K562 (cell line): ENCODE results near the gene CLIP2. TPM values are rescaled to one million over a fixed set of nuclear protein-coding genes. Genes with fewer than 3 reads are reported as not detected.

Experiments
- BCL6 ChIP-seq: fragments of 250-450 bp; sonication (Bioruptor Pico); IDR thresholded peaks from 2 replicates; pipeline ENCODE4 v1.4.0; 2020
- CBX8 ChIP-seq: fragments of 200-600 bp; sonication (generic); IDR thresholded peaks from 2 replicates; pipeline ENCODE4 v1.6.1; 2012; ENCODE audit warnings: borderline replicate concordance, mixed run types, low read depth, mild to moderate bottlenecking, moderate library complexity, mixed read lengths, low read length, control low read depth, inconsistent platforms; ENCODE audit not compliant: poor library complexity, severe bottlenecking; ENCODE audit errors: extremely low read depth
- CREB3L1 ChIP-seq: fragments of 450-650 bp; IDR thresholded peaks from 2 replicates; pipeline ENCODE4 v1.6.1; 2014; ENCODE audit warnings: low read depth, mild to moderate bottlenecking, moderate library complexity, borderline replicate concordance
- DIDO1 ChIP-seq: fragments of 450-650 bp; IDR thresholded peaks from 2 replicates; pipeline ENCODE4 v1.6.1; 2016; ENCODE audit warnings: low read depth, missing biosample characterization, missing genetic modification characterization
- HMG20A ChIP-seq: fragments of 450-650 bp; formaldehyde crosslinking; conservative IDR thresholded peaks from 2 replicates; pipeline ENCODE4 v1.4.0; 2020; ENCODE audit warnings: mild to moderate bottlenecking, mixed read lengths
- MAFG ChIP-seq: fragments of 450-650 bp; conservative IDR thresholded peaks from 2 replicates; pipeline ENCODE4 v1.6.1; 2016; ENCODE audit warnings: missing genetic modification characterization, missing compliant biosample characterization
- MXD1 ChIP-seq: fragments of 250-450 bp; sonication (Bioruptor Pico); IDR thresholded peaks from 2 replicates; pipeline ENCODE4 v1.8.0; 2021; ENCODE audit warnings: borderline replicate concordance, mild to moderate bottlenecking, moderate library complexity; ENCODE audit not compliant: poor library complexity, severe bottlenecking
- MYNN ChIP-seq, 2 experiments: sonication (generic); formaldehyde crosslinking in 1 of 2; IDR thresholded peaks; 2 replicates each; pipeline versions ENCODE4 v1.5.0 to v1.6.1; 2016 to 2020; ENCODE audit warnings: antibody characterized with exemption in 1 of 2, missing genetic modification reagents in 1 of 2
- SAFB ChIP-seq: fragments of 200-400 bp; formaldehyde crosslinking; IDR thresholded peaks from 2 replicates; pipeline ENCODE4 v1.6.1; 2017; ENCODE audit warnings: low read depth, low read length, borderline replicate concordance
- SMAD1 ChIP-seq: fragments of 150-350 bp; IDR thresholded peaks from 2 replicates; pipeline ENCODE4 v1.6.1; 2014; ENCODE audit warnings: low read length, low read depth; ENCODE audit not compliant: partially characterized antibody
- SMARCA4 ChIP-seq: fragments of 450-650 bp; IDR thresholded peaks from 2 replicates; pipeline ENCODE4 v1.6.1; 2016
- TCF7L2 ChIP-seq: fragments of 150-350 bp; IDR thresholded peaks from 2 replicates; pipeline ENCODE4 v1.6.1; 2016; ENCODE audit warnings: low read depth, mild to moderate bottlenecking, low read length, moderate library complexity
- TSC22D4 ChIP-seq: fragments of 450-650 bp; IDR thresholded peaks from 2 replicates; pipeline ENCODE4 v1.6.1; 2016; ENCODE audit warnings: missing genetic modification characterization, missing biosample characterization, control low read depth
- ZFP30 ChIP-seq: fragments of 250-450 bp; sonication (Bioruptor Pico); IDR thresholded peaks from 2 replicates; pipeline ENCODE4 v1.8.0; 2022; ENCODE audit warnings: moderate library complexity, mild to moderate bottlenecking, inconsistent platforms, borderline replicate concordance
- ZNF174 ChIP-seq: fragments of 250-450 bp; sonication (Bioruptor Pico); IDR thresholded peaks from 2 replicates; pipeline ENCODE4 v1.4.0; 2020; ENCODE audit warnings: mild to moderate bottlenecking
- ZNF512 ChIP-seq: IDR thresholded peaks from 2 replicates; pipeline ENCODE4 v1.6.1; 2016; ENCODE audit warnings: missing genetic modification characterization, missing compliant biosample characterization
- ZNF584 ChIP-seq: fragments of 200-800 bp; sonication (Bioruptor generic); IDR thresholded peaks from 2 replicates; pipeline ENCODE4 v1.6.1; 2016; ENCODE audit warnings: low read depth, mild to moderate bottlenecking, missing genetic modification characterization, missing compliant biosample characterization
- ZNF717 ChIP-seq: fragments of 250-450 bp; sonication (Bioruptor Pico); IDR thresholded peaks from 2 replicates; pipeline ENCODE4 v1.5.0; 2021
- ZNF77 ChIP-seq: fragments of 250-450 bp; sonication (Bioruptor Pico); IDR thresholded peaks from 2 replicates; pipeline ENCODE4 v1.5.0; 2020
- ZNF79 ChIP-seq: fragments of 250-450 bp; sonication (Bioruptor Pico); IDR thresholded peaks from 2 replicates; pipeline ENCODE4 v1.4.0; 2020; ENCODE audit warnings: low read depth, mild to moderate bottlenecking, moderate library complexity
- ZZZ3 ChIP-seq: fragments of 450-650 bp; IDR thresholded peaks from 2 replicates; pipeline ENCODE4 v1.6.1; 2016; ENCODE audit warnings: antibody characterized with exemption, mild to moderate bottlenecking, moderate library complexity
- polyA plus RNA-seq, 8 experiments: library from polyadenylated mRNA; depleted of rRNA in 4 of 8; stranded (reverse) in 5 of 8; unstranded in 3 of 8; fragments of >200 nt; fragmentation: Nextera tagmentation in 2 of 8; fragmentation: Illumina TruSeq in 1 of 8; extraction: Ambion mirVana in 2 of 8; extraction: Trizol in 1 of 8; gene quantifications; 2 replicates each; pipeline versions ENCODE4 v1.2.1 to v1.2.3, GENCODE V29; 2011 to 2014; ENCODE audit warnings: inconsistent platforms in 1 of 8, missing spikeins in 1 of 8
- total RNA-seq, 7 experiments: library from RNA; depleted of rRNA in 6 of 7; stranded (reverse); fragments of >200 nt in 6 of 7; fragmentation: Illumina TruSeq in 2 of 7; extraction: Trizol in 2 of 7; gene quantifications; 2 replicates each; pipeline versions ENCODE4 v1.2.1 to v1.2.3, GENCODE V29; 2011 to 2021; ENCODE audit warnings: low replicate concordance in 1 of 7
- TF ChIP-seq, protein P1 (sequence below): fragments of 450-650 bp; IDR thresholded peaks from one replicate; pipeline ENCODE4 v1.6.1; 2018; ENCODE audit warnings: mild to moderate bottlenecking, moderate library complexity; ENCODE audit not compliant: partially characterized antibody
- TF ChIP-seq, protein P2 (sequence below): fragments of 450-650 bp; IDR thresholded peaks from 2 replicates; pipeline ENCODE4 v1.6.1; 2018; ENCODE audit warnings: mild to moderate bottlenecking, low read depth; ENCODE audit not compliant: partially characterized antibody

The CLIP2 gene
- total and polyA plus RNA-seq, 9 of the 15 experiments (the other 6 are each of a cell fraction or from before 2014, with no cell fraction given): 0.07 to 5.4 (median 2.1) TPM

DNA sequence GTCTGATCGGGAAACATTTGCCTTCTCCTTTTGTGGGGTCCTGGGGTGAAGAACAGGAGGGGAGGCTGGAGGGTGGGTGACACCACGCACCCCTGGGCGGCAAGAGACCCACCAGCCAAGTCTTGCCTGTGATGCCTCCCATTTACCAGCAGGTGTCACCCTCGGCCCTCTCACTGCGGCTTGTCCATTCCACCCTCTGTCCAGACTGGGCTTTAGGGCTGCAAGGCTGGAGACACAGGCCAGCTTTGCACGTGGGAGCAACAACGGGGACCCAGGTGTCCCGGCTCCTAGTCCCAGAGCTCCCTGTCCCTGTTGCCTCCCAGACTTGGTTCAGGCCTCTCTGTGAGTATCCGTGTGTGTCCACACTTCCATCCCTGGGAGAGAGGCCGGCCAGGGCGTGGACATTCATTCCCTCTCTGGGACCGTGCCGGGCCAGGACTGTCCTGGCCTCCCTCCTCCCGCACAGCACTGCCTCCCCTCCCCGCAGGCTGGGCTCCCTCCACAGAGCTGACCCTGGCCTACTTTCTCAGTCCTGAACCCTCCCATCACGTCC is 128.3 kb downstream of the CLIP2 start (continued):
- no peak for TF ChIP-seq ZNF77 (CRISPR knock-in tag)
- TF ChIP-seq MXD1 (CRISPR knock-in tag): no peak
- TF ChIP-seq HMG20A (CRISPR knock-in tag): no peak
- TF ChIP-seq ZNF717: no peak
- TF ChIP-seq SAFB: no peak
- no peak for TF ChIP-seq ZNF584
- TF ChIP-seq TSC22D4 (tag): no peak
- no peak for TF ChIP-seq ZNF174 (CRISPR knock-in tag)
- TF ChIP-seq ZNF79: no peak
- no peak for TF ChIP-seq MAFG (tag)
- no peak for TF ChIP-seq DIDO1
- TF ChIP-seq TCF7L2: 0 out of 2 replicates have a peak, but pooled peaks have one; percentile 28
- TF ChIP-seq, protein P1, sequence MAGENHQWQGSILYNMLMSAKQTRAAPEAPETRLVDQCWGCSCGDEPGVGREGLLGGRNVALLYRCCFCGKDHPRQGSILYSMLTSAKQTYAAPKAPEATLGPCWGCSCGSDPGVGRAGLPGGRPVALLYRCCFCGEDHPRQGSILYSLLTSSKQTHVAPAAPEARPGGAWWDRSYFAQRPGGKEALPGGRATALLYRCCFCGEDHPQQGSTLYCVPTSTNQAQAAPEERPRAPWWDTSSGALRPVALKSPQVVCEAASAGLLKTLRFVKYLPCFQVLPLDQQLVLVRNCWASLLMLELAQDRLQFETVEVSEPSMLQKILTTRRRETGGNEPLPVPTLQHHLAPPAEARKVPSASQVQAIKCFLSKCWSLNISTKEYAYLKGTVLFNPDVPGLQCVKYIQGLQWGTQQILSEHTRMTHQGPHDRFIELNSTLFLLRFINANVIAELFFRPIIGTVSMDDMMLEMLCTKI: no peak
- no peak for TF ChIP-seq CBX8
- TF ChIP-seq ZNF512 (tag): no peak
- TF ChIP-seq BCL6 (CRISPR knock-in tag): no peak
- TF ChIP-seq, protein P2, sequence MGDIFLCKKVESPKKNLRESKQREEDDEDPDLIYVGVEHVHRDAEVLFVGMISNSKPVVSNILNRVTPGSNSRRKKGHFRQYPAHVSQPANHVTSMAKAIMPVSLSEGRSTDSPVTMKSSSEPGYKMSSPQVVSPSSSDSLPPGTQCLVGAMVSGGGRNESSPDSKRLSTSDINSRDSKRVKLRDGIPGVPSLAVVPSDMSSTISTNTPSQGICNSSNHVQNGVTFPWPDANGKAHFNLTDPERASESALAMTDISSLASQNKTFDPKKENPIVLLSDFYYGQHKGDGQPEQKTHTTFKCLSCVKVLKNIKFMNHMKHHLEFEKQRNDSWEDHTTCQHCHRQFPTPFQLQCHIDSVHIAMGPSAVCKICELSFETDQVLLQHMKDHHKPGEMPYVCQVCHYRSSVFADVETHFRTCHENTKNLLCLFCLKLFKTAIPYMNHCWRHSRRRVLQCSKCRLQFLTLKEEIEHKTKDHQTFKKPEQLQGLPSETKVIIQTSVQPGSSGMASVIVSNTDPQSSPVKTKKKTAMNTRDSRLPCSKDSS: no peak
- TF ChIP-seq SMAD1: no peak
- no peak for TF ChIP-seq ZZZ3
- TF ChIP-seq ZFP30: no peak
- TF ChIP-seq MYNN (IDR thresholded peaks at IDR 0.05): peak; percentile 60; the same call in 1 of the 2 replicates
- no peak for TF ChIP-seq MYNN (CRISPR knock-in tag; IDR thresholded peaks at IDR 0.05)
- no peak for TF ChIP-seq CREB3L1
- no peak for TF ChIP-seq SMARCA4
